ENCODE results near the gene STK24.

The STK24 gene

DNA sequence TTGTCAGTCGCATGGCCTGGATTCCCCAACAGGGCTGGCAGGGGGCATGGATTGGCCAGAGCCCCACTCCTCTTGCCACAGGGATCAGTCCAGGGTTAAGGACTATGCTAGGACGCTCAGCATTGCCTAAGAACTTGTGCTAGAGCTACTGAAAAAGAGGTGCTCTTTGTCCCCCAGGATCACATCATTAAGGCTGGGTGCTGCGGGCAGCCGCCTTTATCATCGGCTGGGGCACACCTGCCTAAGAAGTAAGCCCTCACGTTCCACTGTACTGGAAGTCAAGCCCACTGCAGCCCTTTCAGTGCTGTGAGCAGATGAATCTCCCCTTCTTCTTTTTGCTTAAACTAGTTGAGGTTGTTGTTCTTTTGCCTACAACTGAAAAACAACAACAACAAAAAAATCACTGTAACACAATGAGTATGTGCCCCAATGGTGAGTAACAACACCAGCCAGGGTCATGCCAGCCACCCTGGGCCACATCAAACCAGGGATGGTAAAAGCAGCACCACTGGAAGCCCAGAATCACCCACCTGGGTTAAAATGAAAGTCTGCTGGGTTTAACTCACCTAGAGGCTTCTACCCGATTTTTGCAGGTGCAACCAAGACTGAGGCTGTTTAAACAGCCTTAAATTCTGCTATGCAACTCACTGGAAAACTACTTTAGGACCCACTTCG, 20.6 kb downstream of the STK24 start:
- Histone ChIP-seq H3K4me1 (ENCODE audit: low read length) (no peaks in the 10 kb centered on the region), H3K27me3 (replicated peaks; ENCODE audit: insufficient read depth, low read length) (no peaks in the 10 kb centered on the region), H3K9ac (ENCODE audit: low read length) (no peak overlapping the region), H3K79me2 (ENCODE audit: low read length) (peaks cover 100% of the 10 kb centered on the region), H2AFZ (ENCODE audit: low read length) (no peak overlapping the region), H3K9me3 (replicated peaks; ENCODE audit: insufficient read depth, low read length) (no peaks in the 10 kb centered on the region), H3K27ac (ENCODE audit: low read length) (no peak overlapping the region), H3K4me3 (ENCODE audit: low read length) (no peak overlapping the region), H3K4me2 (ENCODE audit: low read depth, low read length) (no peak overlapping the region), H3K36me3 (replicated peaks; ENCODE audit: insufficient read depth, low read length) (peaks cover 4% of the 10 kb centered on the region; the same call in 1 of the 2 replicates), H3F3A (ENCODE audit: insufficient read depth, low read length) (no peaks in the 10 kb centered on the region), H3K9me2 (replicated peaks; ENCODE audit: insufficient read depth, low read length) (no peaks in the 10 kb centered on the region), H4K20me1 (ENCODE audit: insufficient read depth, low read length) (peaks cover 69% of the 10 kb centered on the region)
- DNase-seq, result no peak
- no peak for TF ChIP-seq EZH2 (optimal IDR thresholded peaks at IDR 0.05; ENCODE audit: low read depth, low read length)
- no peak for TF ChIP-seq EZH2phosphoT487 (IDR thresholded peaks at IDR 0.05; ENCODE audit: low read length)
- TF ChIP-seq, protein P1, sequence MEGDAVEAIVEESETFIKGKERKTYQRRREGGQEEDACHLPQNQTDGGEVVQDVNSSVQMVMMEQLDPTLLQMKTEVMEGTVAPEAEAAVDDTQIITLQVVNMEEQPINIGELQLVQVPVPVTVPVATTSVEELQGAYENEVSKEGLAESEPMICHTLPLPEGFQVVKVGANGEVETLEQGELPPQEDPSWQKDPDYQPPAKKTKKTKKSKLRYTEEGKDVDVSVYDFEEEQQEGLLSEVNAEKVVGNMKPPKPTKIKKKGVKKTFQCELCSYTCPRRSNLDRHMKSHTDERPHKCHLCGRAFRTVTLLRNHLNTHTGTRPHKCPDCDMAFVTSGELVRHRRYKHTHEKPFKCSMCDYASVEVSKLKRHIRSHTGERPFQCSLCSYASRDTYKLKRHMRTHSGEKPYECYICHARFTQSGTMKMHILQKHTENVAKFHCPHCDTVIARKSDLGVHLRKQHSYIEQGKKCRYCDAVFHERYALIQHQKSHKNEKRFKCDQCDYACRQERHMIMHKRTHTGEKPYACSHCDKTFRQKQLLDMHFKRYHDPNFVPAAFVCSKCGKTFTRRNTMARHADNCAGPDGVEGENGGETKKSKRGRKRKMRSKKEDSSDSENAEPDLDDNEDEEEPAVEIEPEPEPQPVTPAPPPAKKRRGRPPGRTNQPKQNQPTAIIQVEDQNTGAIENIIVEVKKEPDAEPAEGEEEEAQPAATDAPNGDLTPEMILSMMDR (IDR thresholded peaks at IDR 0.05; ENCODE audit: low read length), result no peak

DNA sequence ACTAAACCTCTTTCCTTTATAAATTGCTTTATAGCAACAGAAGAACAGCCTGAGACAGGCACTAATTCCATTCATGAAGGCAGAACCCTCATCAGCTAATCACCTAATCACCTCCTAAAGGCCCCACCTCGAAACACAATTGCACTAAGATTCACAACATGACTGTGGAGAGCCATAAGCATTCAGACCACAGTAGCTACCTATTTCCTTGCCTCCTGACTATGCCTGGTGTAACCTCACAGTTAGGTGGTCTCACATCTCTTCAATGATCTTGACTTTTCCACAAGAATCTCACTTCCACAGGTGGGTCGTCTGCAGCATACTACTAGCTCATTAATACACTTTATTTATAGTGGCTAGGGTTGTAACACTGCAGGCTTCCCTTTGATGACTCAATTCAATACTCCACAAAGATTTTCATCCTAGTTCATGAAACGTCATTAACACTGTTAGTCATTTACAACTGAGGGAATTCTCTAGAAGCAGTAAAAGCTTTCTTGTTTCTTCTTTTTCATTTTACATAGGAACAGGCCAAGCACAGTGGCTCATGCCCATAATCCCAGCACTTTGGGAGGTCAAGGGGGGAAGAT, 27.1 kb downstream of the STK24 start:
- H3K79me2 ChIP-seq (ENCODE audit: low read length), result peaks cover 97% of the 10 kb centered on the region

DNA sequence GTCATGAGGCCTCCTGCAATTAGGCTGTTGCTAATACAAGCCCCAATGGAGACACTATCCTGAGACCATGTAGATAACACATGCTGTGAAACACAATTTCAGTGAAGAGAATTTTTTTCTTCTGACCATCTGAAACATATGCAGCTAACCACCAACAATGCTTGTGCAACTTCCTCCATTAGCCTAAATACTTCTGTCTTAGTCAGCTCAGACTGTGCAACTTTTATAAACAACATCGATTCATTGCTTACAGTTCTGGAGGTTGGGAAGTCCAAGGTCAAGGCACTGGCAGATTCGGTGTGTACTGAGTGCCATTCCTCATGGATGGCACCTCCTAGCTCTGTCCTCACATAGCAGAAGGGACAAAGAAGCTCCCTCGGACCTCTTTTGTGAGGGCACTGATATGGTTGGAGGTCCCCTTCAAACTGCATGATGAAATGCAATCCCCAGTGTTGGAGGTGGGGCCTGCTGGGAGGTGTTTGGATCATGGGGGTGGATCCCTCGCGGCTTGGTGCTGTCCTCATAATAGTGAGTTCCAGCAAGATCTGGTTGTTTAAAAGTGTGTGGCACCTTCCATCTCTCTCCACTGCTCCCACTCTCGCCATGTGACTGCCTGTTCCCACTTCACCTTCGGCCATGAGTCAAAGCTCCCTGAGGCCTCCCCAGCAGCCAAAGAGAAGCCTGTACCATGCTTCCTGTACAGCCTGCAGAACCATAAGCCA, 27.7 kb downstream of the STK24 start:
- Histone ChIP-seq H3K4me2 (ENCODE audit: low read depth, low read length) (no peak overlapping the region), H2AFZ (ENCODE audit: low read length) (no peak overlapping the region), H3K79me2 (ENCODE audit: low read length) (peaks cover 97% of the 10 kb centered on the region), H3K9me2 (replicated peaks; ENCODE audit: insufficient read depth, low read length) (no peaks in the 10 kb centered on the region), H3K27me3 (replicated peaks; ENCODE audit: insufficient read depth, low read length) (no peaks in the 10 kb centered on the region), H3K9me3 (replicated peaks; ENCODE audit: insufficient read depth, low read length) (no peaks in the 10 kb centered on the region), H3K27ac (ENCODE audit: low read length) (no peak overlapping the region), H3K36me3 (replicated peaks; ENCODE audit: insufficient read depth, low read length) (peaks cover 4% of the 10 kb centered on the region; the same call in 1 of the 2 replicates), H3K4me3 (ENCODE audit: low read length) (no peak overlapping the region), H3K9ac (ENCODE audit: low read length) (no peak overlapping the region), H3F3A (ENCODE audit: insufficient read depth, low read length) (no peaks in the 10 kb centered on the region), H3K4me1 (ENCODE audit: low read length) (no peaks in the 10 kb centered on the region), H4K20me1 (ENCODE audit: insufficient read depth, low read length) (peaks cover 43% of the 10 kb centered on the region)
- TF ChIP-seq, protein P1 (IDR thresholded peaks at IDR 0.05; ENCODE audit: low read length), result no peak
- no peak for TF ChIP-seq EZH2phosphoT487 (IDR thresholded peaks at IDR 0.05; ENCODE audit: low read length)
- DNase-seq, result no peak

More for the DNA sequence above, 27.1 kb downstream of the STK24 start:
- Histone ChIP-seq H3K9me2 (replicated peaks; ENCODE audit: insufficient read depth, low read length) (no peaks in the 10 kb centered on the region), H3K9ac (ENCODE audit: low read length) (no peak overlapping the region), H3K4me3 (ENCODE audit: low read length) (no peak overlapping the region), H3K36me3 (replicated peaks; ENCODE audit: insufficient read depth, low read length) (peaks cover 4% of the 10 kb centered on the region; the same call in 1 of the 2 replicates), H3K4me1 (ENCODE audit: low read length) (no peaks in the 10 kb centered on the region), H2AFZ (ENCODE audit: low read length) (no peak overlapping the region), H3F3A (ENCODE audit: insufficient read depth, low read length) (no peaks in the 10 kb centered on the region), H3K9me3 (replicated peaks; ENCODE audit: insufficient read depth, low read length) (no peaks in the 10 kb centered on the region), H3K27me3 (replicated peaks; ENCODE audit: insufficient read depth, low read length) (no peaks in the 10 kb centered on the region), H3K27ac (ENCODE audit: low read length) (no peak overlapping the region), H4K20me1 (ENCODE audit: insufficient read depth, low read length) (peaks cover 46% of the 10 kb centered on the region), H3K4me2 (ENCODE audit: low read depth, low read length) (no peak overlapping the region)
- no peak for DNase-seq
- TF ChIP-seq EZH2phosphoT487 (IDR thresholded peaks at IDR 0.05; ENCODE audit: low read length) (no peak), EZH2 (optimal IDR thresholded peaks at IDR 0.05; ENCODE audit: low read depth, low read length) (no peak)
- TF ChIP-seq, protein P1 (IDR thresholded peaks at IDR 0.05; ENCODE audit: low read length), result no peak

Measured in MM.1S (cell line).